NCI-H1092 treated with DMSO at 0.1 percent for 48 hours (cell line): ENCODE measurements around the gene MMP24.

Experiments used
- DNase-seq: peaks from one replicate; lab custom pipeline; 2025; lab: John Stamatoyannopoulos, UW

The MMP24 gene

DNA sequence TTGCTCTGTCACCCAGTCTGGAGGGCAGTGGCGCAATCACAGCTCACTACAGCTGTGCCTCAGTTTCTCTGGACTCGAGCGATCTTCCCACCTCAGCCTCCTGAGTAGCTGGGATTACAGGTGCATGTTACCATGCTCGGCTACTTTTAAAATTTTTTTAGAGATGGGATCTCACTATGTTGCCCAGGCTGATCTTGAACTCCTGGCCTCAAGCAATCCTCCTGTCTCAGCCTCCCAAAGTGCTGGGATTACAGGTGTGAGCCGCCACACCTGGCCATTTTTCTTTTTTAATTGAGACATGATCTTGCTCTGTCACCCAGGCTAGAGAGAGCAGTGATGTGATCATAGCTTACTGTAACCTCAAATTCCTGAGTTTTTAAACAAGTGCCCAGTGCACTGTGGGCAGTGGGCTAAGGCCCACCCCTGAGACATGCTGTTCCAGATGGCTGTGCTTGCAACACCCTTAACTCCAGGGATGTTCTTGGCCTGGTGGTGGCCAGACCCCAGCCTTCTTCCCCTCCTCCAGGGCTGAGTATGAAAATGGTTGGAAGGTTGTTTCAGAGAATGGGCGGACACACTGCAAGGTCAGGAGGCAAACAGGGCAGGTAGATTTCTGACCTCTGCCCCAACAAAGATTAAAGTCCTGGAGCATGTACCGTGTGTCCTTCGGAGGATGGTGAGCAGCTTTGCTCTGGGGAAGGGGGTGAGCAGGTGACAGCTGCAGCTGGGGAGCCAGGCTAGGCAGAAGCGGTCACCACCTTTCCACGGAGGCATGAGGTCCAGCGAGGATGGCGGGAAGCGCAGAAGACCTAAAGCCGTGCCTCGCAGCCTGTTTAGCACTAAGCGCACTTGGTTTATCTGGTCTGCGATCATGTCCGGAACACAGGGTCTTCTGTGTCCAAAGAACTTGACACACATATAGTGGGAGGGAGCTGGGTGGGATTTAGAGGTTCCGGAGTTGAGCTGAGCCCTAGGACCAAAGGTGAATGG lies 67.1 kb downstream of the MMP24 start:
- DNase-seq: no peak

DNA sequence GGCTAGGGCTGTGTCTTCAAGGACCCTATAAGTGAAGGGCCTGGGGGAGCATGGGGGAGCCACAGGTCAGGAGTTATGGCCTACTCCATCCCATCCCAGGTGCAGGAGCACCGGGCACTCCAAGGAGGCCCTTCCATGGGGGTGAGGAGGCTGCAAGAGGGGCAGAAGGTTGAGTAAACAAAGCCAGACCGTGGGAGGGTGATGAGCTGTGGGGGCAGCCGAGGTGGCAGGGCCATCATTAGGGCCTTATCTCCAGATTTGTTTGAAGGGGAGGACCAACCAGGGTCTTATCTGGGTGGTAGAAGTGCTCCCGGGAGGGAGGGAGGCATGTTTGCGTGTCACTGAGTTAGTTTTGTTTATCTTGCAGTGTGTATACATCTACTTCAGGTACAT lies 67.8 kb downstream of the MMP24 start:
- DNase-seq: no peak

DNA sequence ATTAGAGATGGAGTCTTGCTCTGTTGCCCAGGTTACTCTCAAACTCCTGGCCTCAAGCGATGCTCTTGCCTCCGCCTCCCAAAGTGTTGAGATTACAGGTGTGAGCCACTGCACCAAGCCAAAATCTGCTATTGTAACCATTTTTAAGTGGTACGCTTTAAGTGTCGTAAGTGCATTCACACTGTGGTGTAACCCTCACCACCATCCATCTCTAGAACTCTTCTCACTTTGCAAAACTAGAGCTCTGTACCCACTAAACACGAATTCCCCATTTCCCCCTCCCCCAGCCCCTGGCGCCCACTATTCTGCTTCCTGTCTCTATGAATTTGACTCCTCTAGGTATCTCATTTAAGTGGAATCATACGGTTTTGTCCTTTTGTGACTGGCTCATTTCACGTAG lies 68.6 kb downstream of the MMP24 start:
- DNase-seq: no peak

GRCh38 chr20:35295674-35296073 lies 69.2 kb downstream of the MMP24 start:
- no peak for DNase-seq

DNA sequence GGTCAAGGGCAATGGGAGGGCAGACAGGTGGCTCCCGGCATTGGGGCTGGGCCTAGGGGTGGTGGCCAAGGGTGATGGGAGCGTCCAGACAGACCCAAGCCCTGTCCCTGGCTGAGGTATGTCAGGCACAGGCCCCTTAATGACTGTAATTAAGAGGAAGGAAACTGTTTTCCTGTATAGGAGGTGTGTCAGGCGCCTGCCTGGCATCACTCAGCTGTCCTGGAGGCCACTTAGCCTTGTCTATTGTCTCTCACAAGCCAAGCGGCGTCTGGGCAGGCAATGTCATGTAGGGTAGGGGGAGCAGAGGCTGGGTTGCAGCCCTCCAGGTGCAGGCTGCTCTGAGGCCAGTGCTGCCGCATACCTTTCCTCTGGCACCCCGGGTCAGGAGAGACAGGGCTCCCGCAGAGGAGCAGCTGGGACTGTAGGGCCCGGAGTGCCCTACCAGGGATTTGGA lies 69.6 kb downstream of the MMP24 start:
- no peak for DNase-seq

- DNase-seq: no peak
Observed at GRCh38 chr20:35297155-35297554, 70.7 kb downstream of the MMP24 start.

DNA sequence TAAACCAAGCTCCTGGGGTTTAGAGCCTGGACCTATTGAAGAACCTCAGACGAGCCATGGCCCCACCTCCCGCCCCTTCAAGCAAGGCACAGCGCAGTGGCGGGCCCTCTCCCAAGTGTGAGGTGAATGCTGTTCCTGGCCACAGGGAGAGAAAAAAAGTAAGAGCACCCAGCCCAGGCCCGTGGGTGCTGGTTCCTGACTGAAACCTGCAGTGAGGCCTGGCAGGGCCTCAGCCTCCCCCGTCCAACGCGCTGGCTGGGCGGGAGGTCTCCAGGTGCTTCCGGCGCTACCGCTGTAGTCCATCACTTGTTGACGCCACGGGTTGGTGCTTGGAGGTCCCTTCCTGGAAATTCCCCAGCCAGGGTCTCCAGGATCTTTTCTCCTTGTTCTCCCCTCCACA lies 71.2 kb downstream of the MMP24 start:
- no peak for DNase-seq

- DNase-seq: no peak
Observed at GRCh38 chr20:35298264-35298663, 71.8 kb downstream of the MMP24 start.

GRCh38 chr20:35299780-35300179 lies 73.3 kb downstream of the MMP24 start:
- DNase-seq: no peak

- no peak for DNase-seq
Observed at GRCh38 chr20:35300469-35301262, 74.2 kb downstream of the MMP24 start.

- no peak for DNase-seq
Observed at GRCh38 chr20:35301426-35301825, 74.9 kb downstream of the MMP24 start.

GRCh38 chr20:35302421-35303335 lies 76.2 kb downstream of the MMP24 start:
- DNase-seq: no peak

DNA sequence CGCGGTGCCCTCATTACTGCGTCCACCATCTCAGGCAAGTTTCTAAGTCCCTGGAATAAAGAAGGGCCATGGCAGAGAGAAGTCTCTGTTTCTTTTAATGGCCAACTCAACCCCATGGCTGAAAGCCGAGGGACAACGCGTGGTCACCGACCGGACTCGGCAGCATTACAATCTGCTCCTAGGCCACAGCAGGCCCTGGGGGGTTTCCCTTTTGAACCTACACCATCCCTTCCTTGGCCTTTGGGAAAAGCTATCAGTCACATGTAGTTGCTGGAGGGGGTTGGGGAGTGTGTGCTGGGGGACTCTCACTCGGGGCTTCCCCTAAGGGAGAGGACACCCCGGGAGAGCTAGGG lies 76.9 kb downstream of the MMP24 start:
- DNase-seq: no peak

GRCh38 chr20:35303735-35304491 lies 77.4 kb downstream of the MMP24 start:
- peak; percentile 67 for DNase-seq

DNA sequence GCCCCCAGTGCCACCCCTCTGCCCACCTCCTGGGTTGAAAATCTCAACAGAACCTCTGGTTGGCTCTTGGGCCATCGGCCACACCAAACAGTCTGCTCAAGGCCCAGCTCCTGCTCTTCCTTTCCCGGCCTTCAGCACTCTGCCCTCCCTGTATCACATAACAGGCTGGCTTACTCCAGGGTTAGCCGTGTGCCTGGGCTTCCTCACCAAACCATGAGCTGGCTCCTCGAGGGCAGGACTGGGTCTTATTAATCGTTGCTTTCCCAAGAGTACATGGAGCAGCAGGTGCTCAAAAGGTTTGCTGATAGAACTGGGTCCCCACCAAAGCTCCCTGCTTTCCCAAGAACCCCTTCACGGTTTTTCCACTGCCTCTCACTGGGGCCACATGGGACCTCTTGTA lies 78.5 kb downstream of the MMP24 start:
- DNase-seq: no peak

GRCh38 chr20:35305682-35306556 lies 79.4 kb downstream of the MMP24 start:
- no peak for DNase-seq

DNA sequence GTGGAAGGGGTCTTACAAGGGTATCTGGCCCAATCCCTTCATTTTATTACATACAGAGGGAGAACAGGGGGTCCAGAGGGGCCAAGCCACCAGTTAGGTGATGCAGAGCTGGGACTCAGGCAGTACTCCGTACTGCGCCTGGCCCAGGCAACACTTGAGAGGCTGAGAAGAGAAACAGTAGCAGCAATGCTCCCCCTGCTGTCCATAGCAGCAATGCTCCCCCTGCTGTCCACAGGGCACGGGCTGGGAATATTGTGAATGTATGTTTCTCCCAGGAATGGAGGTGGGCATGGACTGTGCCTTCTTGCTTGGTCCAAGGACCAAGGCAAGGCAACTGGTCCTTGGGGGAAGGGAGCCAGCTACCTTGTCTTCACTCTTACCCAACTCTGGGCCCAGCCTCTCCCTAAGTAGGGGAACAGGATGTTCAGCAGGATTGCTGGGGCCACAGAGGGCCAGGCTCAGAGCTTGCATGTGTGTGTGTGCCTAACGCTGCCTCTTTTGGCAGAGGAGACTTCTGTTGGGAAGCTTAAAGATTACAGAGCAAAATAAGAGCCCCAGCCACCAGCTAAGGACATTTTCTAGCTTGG lies 80.5 kb downstream of the MMP24 start:
- peak; percentile 12 for DNase-seq

- no peak for DNase-seq
Observed at GRCh38 chr20:35307666-35308653, 81.5 kb downstream of the MMP24 start.

- DNase-seq: no peak
Observed at GRCh38 chr20:35311409-35311808, 84.9 kb downstream of the MMP24 start.
